Stimulated activated CD8-positive, alpha-beta memory T cell treated with anti-CD3 and anti-CD28 coated beads, Interleukin-7, amount 100 ng/mL, for 48 hours (primary cell): ENCODE results near the gene EXOC4.

Experiments used
- DNase-seq, 2 donors: peaks; one replicate each; pipeline ENCODE4 v3.0.0-alpha.2; 2020; ENCODE audit warnings: low read depth in 1 of 2; ENCODE audit errors: extremely low read depth in 1 of 2

Gene EXOC4

DNA sequence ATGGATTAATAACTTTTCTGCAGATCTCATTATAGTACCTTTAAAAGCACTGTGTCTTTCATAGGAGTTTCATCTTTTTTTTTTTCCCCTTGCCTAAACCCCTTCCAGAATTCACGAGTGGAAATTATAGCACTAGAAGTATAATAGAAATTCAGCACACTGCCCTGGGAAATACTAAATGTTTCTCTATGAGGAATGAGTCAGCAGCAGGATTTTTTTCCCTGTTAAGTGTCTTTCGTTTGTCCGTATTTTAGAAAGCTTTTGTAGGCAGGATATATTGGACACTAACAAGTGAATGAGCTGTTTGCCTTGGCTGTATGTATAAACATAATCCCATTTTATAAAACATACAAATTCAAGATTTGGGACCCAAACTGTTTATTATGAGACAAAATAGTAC is 105.8 kb downstream of the EXOC4 start:
- no peak for DNase-seq

GRCh38 chr7:133359449-133359848 is 106.6 kb downstream of the EXOC4 start:
- no peak for DNase-seq

DNA sequence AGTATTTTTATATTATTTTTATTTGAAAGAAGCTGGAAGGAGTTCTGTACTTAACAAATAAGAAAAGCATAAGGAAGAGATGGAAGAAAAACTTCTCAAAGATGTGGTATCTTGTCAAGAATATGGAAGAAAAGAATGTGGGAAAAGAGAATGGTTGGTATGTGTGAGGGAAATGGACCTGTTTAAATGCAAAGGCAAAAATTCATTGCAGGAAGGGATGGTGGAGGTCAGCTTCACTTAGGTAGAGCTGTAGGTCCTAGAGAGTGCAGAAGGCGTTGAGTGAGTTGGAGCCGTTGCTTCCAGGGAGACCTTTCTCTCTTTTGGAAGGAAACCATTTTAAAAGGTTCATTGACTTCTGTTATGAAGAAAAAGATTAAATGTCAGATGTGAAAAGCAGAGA is 107.3 kb downstream of the EXOC4 start:
- no peak for DNase-seq

GRCh38 chr7:133361806-133362205 is 108.9 kb downstream of the EXOC4 start:
- DNase-seq, result no peak

GRCh38 chr7:133364959-133365690 is 112.2 kb downstream of the EXOC4 start:
- DNase-seq, result no peak

DNA sequence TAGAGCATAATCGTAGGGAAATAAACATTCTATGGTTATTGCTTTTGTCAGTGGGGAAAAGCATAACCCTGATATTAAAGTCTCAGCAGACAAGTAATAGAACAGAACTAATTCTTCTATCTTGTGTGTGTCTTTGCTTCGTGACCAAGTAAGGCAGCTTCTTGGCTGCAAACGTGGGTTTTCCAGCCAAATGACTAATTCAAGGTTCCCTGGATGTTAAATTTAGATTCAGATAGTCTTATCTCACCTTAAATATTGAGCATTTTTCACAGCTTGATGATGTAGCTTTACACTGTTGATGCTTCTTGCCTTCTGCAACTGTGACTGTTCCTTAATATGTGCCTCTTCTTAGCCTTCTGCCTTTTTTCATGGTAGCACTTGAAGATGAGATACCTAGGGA is 113.0 kb downstream of the EXOC4 start:
- no peak for DNase-seq

- no peak for DNase-seq
These were observed 114.7 kb downstream of the EXOC4 start for GRCh38 chr7:133367561-133367960.

- no peak for DNase-seq
These were observed 116.3 kb downstream of the EXOC4 start for GRCh38 chr7:133369130-133369529.

GRCh38 chr7:133371616-133372015 is 118.7 kb downstream of the EXOC4 start:
- no peak for DNase-seq

GRCh38 chr7:133372337-133372736 is 119.5 kb downstream of the EXOC4 start:
- DNase-seq, result no peak

- DNase-seq, result no peak
These were observed 123.6 kb downstream of the EXOC4 start for GRCh38 chr7:133376514-133376913.

GRCh38 chr7:133381965-133382364 is 129.1 kb downstream of the EXOC4 start:
- DNase-seq, result no peak

GRCh38 chr7:133382775-133383559 is 130.1 kb downstream of the EXOC4 start:
- no peak for DNase-seq

- DNase-seq, result no peak
These were observed 133.3 kb downstream of the EXOC4 start for GRCh38 chr7:133386205-133386604.

DNA sequence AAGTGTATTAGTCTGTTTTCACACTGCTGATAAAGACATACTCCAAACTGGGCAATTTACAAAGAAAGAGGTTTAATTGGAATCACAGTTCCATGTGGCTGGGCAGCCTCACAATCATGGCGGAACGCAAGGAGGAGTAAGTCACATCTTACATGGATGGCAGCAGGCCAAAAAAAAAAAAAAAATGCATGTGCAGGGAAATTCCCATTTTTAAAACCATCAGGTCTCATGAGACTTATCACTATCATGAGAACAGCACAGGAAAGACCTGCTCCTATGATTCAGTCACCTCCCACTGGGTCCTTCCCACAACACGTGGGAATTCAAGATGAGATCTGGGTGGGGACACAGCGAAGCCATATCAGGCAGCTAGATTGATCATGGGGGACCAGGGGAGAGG is 136.8 kb downstream of the EXOC4 start:
- DNase-seq, result no peak

DNA sequence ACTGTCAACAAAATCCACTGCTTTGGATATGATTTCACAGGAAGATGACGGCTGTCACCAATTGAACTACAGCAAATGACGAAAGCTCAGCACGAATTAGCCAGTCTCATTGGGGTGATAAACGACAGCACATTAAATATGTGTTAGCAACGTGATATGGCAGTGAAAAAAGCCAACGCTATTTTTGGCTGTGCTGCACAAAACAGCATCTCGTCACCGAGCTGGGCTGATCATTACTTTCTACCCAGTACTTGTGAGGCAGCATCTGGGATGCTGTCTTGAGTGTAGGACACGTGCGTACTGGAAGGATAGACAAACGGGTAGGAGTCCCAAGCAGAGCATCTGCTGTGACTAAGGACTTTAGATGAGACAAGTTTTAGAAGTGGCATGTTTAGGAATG is 138.3 kb downstream of the EXOC4 start:
- DNase-seq, result no peak

DNA sequence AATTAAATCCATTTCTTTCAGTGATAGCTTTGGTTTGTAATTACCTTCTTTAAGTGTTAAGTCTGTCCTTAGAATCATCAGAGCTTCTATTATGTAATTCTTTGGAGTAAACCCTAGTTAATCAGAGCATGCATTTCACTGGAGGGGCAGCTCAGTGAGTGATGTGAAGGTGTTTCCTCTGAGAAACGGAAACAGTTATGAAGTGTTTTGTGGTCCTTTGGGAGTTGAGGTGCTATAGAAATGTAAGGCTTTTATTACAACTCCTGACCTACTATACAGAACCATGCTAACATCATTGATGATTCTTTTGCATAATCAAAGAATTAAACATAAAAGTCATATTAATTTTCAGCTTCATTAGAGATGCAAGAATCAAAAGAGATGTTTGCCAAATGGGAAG is 141.5 kb downstream of the EXOC4 start:
- no peak for DNase-seq

DNA sequence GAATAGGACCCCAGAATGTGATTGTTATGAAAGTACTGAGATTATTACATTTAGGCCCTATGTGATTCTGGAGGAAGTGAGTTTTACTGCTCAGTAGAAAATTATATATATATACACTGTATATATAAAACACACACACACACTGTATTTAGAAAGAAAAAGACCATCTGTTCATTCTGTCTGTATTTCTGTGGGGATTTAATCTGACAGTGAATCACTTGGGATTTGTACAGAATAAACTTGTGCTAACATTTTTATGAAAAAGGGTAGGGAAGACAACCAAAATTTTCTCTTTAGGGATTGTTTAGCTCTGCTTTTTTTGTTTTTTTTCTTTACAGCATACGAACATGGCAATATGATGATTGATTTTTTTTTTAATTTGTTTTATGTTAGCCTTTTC is 142.7 kb downstream of the EXOC4 start:
- no peak for DNase-seq

GRCh38 chr7:133398506-133398905 is 145.6 kb downstream of the EXOC4 start:
- DNase-seq, result no peak

DNA sequence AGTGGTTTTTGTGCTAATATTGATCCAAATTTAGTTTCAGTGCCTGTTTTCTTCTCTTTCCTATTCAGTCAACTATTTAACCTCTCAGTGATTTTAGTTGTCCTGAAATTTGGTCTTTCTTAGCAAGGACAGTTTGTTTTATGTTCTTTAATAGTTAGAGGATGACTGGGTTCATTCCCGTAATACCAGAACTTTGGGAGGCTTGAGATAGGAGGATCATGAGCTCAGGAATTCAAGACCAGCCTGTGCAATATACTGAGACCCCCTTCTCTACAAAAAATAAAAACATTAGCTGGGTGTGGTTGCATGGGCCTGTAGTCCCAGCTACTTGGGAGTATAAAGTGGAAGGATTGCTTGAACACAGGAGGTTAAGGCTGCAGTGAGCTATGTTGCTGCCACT is 148.3 kb downstream of the EXOC4 start:
- DNase-seq, result no peak

- no peak for DNase-seq
These were observed 155.3 kb downstream of the EXOC4 start for GRCh38 chr7:133408212-133408611.

DNA sequence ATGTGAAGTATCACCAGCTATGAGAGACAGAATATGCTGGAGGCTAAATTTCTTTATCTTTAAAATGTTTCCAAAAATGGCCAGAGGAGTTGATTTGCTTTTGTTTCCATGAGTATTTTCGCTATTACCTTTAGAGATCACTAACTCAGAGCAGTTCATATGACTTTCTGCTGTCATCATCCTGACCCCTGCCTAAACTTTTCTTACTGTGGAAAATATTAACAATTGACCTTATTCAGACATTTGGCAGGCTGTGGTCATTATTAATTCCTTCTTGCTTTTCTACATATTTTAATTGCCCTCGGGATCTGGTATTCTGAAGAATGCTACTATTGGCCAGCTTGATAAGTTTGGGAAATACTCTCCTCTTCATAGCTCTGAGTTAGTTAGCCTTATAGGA is 156.5 kb downstream of the EXOC4 start:
- no peak for DNase-seq
